PC-9 (cell line): ENCODE measurements around the gene PRKG1. TPM values are rescaled to one million over a fixed set of nuclear protein-coding genes. Genes with fewer than 3 reads are reported as not detected.

Source experiments
- BruUV-seq: library from RNA; stranded (reverse); fragments of 400-500 nt; replicated peaks from 2 replicates; lab custom pipeline; 2021; lab: Mats Ljungman, UMichigan
- CTCF ChIA-PET: fragments of 300-600 bp; sonication (Branson Sonifier 250); formaldehyde crosslinking; loops from one replicate; lab custom pipeline; 2022; ENCODE audit warnings: antibody characterized with exemption; lab: Charles Lee
- POLR2A ChIA-PET: fragments of 300-600 bp; sonication (Branson Sonifier 250); formaldehyde crosslinking; loops from one replicate; lab custom pipeline; 2022; ENCODE audit warnings: antibody characterized with exemption; ENCODE audit not compliant: unreplicated experiment; lab: Charles Lee
- DNase-seq, 2 experiments: peaks; one replicate each; pipeline versions ENCODE4 v3.0.0 to v3.0.0-alpha.2; 2015 to 2022; ENCODE audit warnings: mixed read lengths in 1 of 2
- H2AFZ ChIP-seq: fragments of 200-600 bp; sonication (generic); 2 replicates; pipeline ENCODE4 v1.8.1; 2017; ENCODE audit warnings: antibody characterized with exemption
- H3F3A ChIP-seq: fragments of 200-600 bp; sonication (generic); 2 replicates; pipeline ENCODE4 v1.8.1; 2017; ENCODE audit warnings: antibody characterized with exemption, mild to moderate bottlenecking, low read depth; ENCODE audit not compliant: insufficient read depth
- H3K27ac ChIP-seq: fragments of 200-600 bp; sonication (generic); 2 replicates; pipeline ENCODE4 v1.6.1; 2016; ENCODE audit warnings: mixed run types
- H3K27me3 ChIP-seq: fragments of 200-600 bp; sonication (generic); 2 replicates; pipeline ENCODE4 v1.6.1; 2016; ENCODE audit warnings: low read depth, mixed run types; ENCODE audit not compliant: insufficient read depth
- H3K36me3 ChIP-seq: fragments of 200-600 bp; sonication (generic); 2 replicates; pipeline ENCODE4 v1.6.1; 2016; ENCODE audit warnings: low read depth, mixed run types
- H3K4me1 ChIP-seq: fragments of 200-600 bp; sonication (generic); replicated peaks from 2 replicates; pipeline ENCODE4 v1.6.1; 2016; ENCODE audit warnings: mixed run types; ENCODE audit not compliant: insufficient read depth
- H3K4me2 ChIP-seq: fragments of 200-600 bp; sonication (generic); 2 replicates; pipeline ENCODE4 v1.6.1; 2017; ENCODE audit warnings: mixed run types
- H3K4me3 ChIP-seq: fragments of 200-600 bp; sonication (generic); 2 replicates; pipeline ENCODE4 v1.6.1; 2016; ENCODE audit warnings: mixed run types
- H3K79me2 ChIP-seq: fragments of 200-600 bp; sonication (generic); 2 replicates; pipeline ENCODE4 v1.6.1; 2017; ENCODE audit warnings: low read depth, mixed run types
- H3K9me2 ChIP-seq: fragments of 200-600 bp; sonication (generic); 2 replicates; pipeline ENCODE4 v1.8.1; 2017; ENCODE audit warnings: mild to moderate bottlenecking; ENCODE audit not compliant: insufficient read depth
- H3K9me3 ChIP-seq: fragments of 200-600 bp; sonication (generic); 2 replicates; pipeline ENCODE4 v1.8.1; 2016; ENCODE audit warnings: low read depth; ENCODE audit not compliant: insufficient read depth
- H4K20me1 ChIP-seq: fragments of 200-600 bp; sonication (generic); 2 replicates; pipeline ENCODE4 v1.8.1; 2017; ENCODE audit not compliant: insufficient read depth
- EZH2 ChIP-seq: fragments of 200-600 bp; sonication (generic); IDR thresholded peaks from 2 replicates; pipeline ENCODE4 v1.8.0; 2017; ENCODE audit warnings: antibody characterized with exemption, low read depth
- intact Hi-C: fragments of 100-400 bp; cut with micrococcal nuclease; formaldehyde crosslinking; loops from one replicate; pipeline ENCODE4 v1.10.0; 2022; ENCODE audit not compliant: unreplicated experiment
- total RNA-seq: library from RNA; stranded (reverse); gene quantifications from 2 replicates; pipeline ENCODE4 v1.2.3, GENCODE V29; 2021
- TF ChIP-seq, protein P1 (sequence below): fragments of 200-600 bp; sonication (generic); conservative IDR thresholded peaks from 2 replicates; pipeline ENCODE4 v1.6.1; 2017; ENCODE audit warnings: mixed run types, antibody characterized with exemption, mild to moderate bottlenecking, moderate library complexity

The PRKG1 gene
- total RNA-seq, 1 experiment from 2014 or later = 0.70 TPM

DNA sequence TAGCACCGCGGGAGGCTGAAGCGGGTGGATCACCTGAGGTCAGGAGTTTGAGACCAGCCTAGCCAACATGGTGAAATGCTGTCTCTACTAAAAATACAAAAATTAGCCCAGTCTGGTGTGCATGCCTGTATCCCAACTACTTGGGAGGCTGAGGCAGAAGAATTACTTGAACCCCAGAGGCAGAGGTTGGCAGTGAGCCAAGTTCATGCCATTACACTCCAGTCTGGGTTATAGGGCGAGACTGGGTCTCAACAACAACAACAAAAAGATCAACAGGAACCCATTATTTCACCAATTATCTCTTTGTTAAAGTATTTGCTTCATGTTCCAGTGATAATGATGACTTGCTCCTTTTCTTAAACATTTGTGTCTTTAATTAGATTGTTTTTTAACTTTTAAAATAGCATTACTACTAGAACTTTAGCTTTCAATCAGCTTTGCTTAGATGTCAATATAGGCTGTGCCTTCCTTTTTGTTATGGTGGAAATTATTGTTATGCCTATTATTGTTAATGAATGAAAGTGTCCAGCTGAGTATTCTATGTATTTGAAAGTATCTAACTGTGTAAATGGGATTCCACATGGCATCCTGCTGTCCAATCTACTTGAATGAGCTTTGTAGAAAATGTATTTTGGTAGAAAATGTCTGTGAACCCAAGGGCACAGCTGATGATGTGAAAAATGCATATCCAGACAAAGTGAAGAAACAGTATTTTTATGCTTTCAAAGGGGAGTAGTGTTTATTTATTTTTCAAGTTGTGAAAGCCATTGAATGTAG lies 686.8 kb downstream of the PRKG1 start:
- H3K4me1 ChIP-seq = no peaks in the 10 kb centered on the region
- no peak for DNase-seq
- TF ChIP-seq, protein P1, sequence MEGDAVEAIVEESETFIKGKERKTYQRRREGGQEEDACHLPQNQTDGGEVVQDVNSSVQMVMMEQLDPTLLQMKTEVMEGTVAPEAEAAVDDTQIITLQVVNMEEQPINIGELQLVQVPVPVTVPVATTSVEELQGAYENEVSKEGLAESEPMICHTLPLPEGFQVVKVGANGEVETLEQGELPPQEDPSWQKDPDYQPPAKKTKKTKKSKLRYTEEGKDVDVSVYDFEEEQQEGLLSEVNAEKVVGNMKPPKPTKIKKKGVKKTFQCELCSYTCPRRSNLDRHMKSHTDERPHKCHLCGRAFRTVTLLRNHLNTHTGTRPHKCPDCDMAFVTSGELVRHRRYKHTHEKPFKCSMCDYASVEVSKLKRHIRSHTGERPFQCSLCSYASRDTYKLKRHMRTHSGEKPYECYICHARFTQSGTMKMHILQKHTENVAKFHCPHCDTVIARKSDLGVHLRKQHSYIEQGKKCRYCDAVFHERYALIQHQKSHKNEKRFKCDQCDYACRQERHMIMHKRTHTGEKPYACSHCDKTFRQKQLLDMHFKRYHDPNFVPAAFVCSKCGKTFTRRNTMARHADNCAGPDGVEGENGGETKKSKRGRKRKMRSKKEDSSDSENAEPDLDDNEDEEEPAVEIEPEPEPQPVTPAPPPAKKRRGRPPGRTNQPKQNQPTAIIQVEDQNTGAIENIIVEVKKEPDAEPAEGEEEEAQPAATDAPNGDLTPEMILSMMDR = no peak
- TF ChIP-seq EZH2 = no peak
- no peak overlapping the region for H2AFZ ChIP-seq
- H3K4me2 ChIP-seq = no peak overlapping the region
- no peaks in the 10 kb centered on the region for H4K20me1 ChIP-seq
- H3K9me2 ChIP-seq = no peaks in the 10 kb centered on the region
- BruUV-seq = no TSS peak
- ChIA-PET POLR2A (no interaction called here), CTCF (no interaction called here)
- H3K27ac ChIP-seq = no peak overlapping the region
- H3K9me3 ChIP-seq = no peaks in the 10 kb centered on the region
- no peaks in the 10 kb centered on the region for H3K79me2 ChIP-seq
- intact Hi-C loops = no loop called here
- H3K36me3 ChIP-seq = no peaks in the 10 kb centered on the region
- no peaks in the 10 kb centered on the region for H3F3A ChIP-seq
- H3K4me3 ChIP-seq = no peak overlapping the region
- H3K27me3 ChIP-seq = no peaks in the 10 kb centered on the region

DNA sequence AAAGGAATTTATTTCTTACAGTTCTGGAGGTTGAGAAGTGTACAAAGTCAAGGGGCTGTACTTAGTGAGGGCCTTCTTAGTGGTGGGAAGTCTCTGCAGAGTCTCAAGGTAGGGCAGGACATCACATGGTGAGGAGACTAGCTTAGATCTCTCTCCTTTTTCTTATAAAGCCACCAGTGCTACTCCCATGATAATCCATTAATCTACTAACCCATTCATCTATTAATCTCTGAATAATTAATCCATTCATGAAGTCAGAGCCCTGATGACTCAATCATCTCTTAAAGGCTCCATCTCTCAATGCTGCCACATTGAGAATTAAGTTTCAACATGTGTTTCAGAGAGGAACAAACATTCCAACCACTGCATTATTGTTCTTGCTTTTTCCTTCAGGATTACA lies 689.5 kb downstream of the PRKG1 start:
- intact Hi-C loops = no loop called here
- Histone ChIP-seq H3K79me2 (no peaks in the 10 kb centered on the region), H4K20me1 (no peaks in the 10 kb centered on the region), H3K4me2 (no peak overlapping the region), H3K36me3 (no peaks in the 10 kb centered on the region), H3K27me3 (no peaks in the 10 kb centered on the region), H3K9me3 (no peaks in the 10 kb centered on the region), H3K9me2 (no peaks in the 10 kb centered on the region), H2AFZ (no peak overlapping the region), H3K4me1 (no peaks in the 10 kb centered on the region), H3K27ac (no peak overlapping the region), H3K4me3 (no peak overlapping the region), H3F3A (no peaks in the 10 kb centered on the region)
- DNase-seq = no peak
- BruUV-seq = no TSS peak
- ChIA-PET CTCF (no interaction called here), POLR2A (no interaction called here)
- TF ChIP-seq, protein P1 = no peak
- no peak for TF ChIP-seq EZH2

DNA sequence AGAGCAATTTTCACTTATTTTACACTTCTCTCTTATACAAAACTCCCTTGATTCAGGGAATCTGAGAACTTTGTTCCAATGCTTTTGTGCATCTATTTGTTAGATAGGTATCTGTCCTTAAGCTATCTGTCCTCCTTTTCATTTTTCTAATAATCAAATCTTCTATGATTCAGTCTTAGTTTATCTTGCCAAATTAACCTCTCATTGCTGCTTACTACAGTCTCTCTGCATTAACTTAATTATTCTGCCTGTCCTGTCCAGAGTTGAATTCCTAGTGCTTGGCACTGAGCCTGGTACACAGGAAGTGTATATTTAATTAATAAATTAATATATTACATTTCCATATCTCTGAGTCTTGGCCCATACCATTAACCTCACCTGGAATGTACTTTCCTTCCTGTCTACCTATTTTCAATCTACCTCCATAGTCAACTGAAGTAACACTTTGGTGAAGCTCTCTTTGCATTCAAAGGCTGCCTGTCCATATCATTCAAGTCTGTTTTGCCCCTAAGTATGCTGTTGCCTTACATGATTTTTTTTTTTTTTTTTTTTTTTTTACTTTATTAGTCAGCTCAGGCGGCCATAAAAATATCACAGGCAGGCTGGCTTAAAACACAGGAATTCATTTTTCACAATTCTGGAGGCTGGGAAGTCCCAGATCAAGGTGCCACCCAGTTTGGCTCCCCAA lies 691.1 kb downstream of the PRKG1 start:
- DNase-seq = no peak
- intact Hi-C loops = no loop called here
- CTCF ChIA-PET = interaction anchor here (0.6 to 0.7 kb wide), 2 partner anchors 20 to 32 kb away, joined by 4 to 9 read pairs; no protein-coding TSS in a partner anchor

More for the DNA sequence above, 691.1 kb downstream of the PRKG1 start:
- Histone ChIP-seq H3K4me3 (no peak overlapping the region), H3K36me3 (no peaks in the 10 kb centered on the region), H4K20me1 (no peaks in the 10 kb centered on the region), H3K9me3 (no peaks in the 10 kb centered on the region), H3K27me3 (no peaks in the 10 kb centered on the region), H3K9me2 (no peaks in the 10 kb centered on the region), H3K4me2 (no peak overlapping the region), H3F3A (no peaks in the 10 kb centered on the region), H3K79me2 (no peaks in the 10 kb centered on the region), H3K27ac (no peak overlapping the region), H2AFZ (no peak overlapping the region), H3K4me1 (no peaks in the 10 kb centered on the region)
- BruUV-seq = no TSS peak
- POLR2A ChIA-PET = interaction anchor here (0.7 kb wide), 1 partner anchor 181 kb away, joined by 4 read pairs; no protein-coding TSS in a partner anchor
- TF ChIP-seq, protein P1 = no peak
- TF ChIP-seq EZH2 = no peak
